PFSK-1 (cell line): ENCODE measurements around the gene PREX1.

Experiments used
- FOXP2 ChIP-seq: optimal IDR thresholded peaks from 2 replicates; pipeline ENCODE3; 2011; ENCODE audit warnings: borderline replicate concordance, control low read depth, inconsistent platforms; ENCODE audit not compliant: insufficient read depth; ENCODE audit errors: extremely low read length, extremely low read depth
- POLR2AphosphoS5 ChIP-seq: IDR thresholded peaks from 2 replicates; pipeline ENCODE4 v1.6.1; 2012; ENCODE audit warnings: low read depth, mild to moderate bottlenecking, control low read depth, low read length, moderate library complexity
- SIN3A ChIP-seq: IDR thresholded peaks from 2 replicates; pipeline ENCODE4 v1.6.1; 2012; ENCODE audit warnings: mild to moderate bottlenecking, low read length, moderate library complexity, borderline replicate concordance; ENCODE audit not compliant: insufficient read depth
- TAF1 ChIP-seq: IDR thresholded peaks from 2 replicates; pipeline ENCODE4 v1.6.1; 2012; ENCODE audit warnings: low read length, control low read depth, borderline replicate concordance; ENCODE audit not compliant: insufficient read depth
- TF ChIP-seq, protein P1 (sequence below), 2 experiments: IDR thresholded peaks; 2 replicates each; pipeline versions ENCODE4 v1.6.1 to v1.8.0; 2011 to 2012; ENCODE audit warnings: low read depth in 2 of 2, low read length in 2 of 2, control low read depth in 1 of 2, inconsistent platforms in 1 of 2, mild to moderate bottlenecking in 1 of 2, moderate library complexity in 1 of 2; ENCODE audit not compliant: insufficient read depth in 1 of 2

PREX1 gene

DNA sequence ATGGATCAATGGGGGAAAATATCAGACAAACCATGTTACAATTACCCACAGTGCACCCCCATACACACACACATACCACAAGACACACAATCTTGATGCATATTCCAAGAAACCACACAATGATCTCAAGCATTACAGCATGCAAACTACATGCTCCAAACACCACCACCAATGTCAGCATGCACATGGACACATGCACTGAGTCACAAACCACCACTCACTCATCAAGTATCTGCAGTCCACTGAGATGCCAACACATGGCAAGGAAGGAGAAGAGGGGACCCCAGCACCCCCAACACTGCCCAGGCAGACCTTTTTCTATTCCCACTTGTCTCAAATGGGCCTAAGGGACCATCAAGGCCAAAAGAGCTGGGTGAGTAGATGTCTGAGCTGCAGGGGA, 91.6 kb downstream of the PREX1 start:
- no peak for TF ChIP-seq FOXP2

DNA sequence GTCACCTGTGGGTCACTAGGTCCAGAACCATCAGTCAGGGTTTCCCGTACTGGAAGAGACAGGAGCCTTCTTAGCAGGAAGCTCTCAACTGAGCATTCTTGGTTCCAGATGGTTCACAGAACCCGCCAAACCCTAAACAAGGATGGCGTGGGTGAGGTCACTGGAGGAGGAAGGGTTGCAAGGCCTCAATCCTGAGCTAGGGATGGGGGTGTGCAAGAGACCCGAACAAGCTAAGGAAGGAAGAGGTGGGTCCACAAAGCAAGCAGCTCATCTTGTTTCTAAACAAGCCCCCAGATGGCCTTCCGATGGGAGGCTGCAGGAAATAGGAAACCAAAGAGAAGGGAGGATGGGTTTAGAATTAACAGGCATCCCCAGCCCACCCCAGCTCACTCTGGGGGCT, 92.7 kb downstream of the PREX1 start:
- TF ChIP-seq, protein P1, sequence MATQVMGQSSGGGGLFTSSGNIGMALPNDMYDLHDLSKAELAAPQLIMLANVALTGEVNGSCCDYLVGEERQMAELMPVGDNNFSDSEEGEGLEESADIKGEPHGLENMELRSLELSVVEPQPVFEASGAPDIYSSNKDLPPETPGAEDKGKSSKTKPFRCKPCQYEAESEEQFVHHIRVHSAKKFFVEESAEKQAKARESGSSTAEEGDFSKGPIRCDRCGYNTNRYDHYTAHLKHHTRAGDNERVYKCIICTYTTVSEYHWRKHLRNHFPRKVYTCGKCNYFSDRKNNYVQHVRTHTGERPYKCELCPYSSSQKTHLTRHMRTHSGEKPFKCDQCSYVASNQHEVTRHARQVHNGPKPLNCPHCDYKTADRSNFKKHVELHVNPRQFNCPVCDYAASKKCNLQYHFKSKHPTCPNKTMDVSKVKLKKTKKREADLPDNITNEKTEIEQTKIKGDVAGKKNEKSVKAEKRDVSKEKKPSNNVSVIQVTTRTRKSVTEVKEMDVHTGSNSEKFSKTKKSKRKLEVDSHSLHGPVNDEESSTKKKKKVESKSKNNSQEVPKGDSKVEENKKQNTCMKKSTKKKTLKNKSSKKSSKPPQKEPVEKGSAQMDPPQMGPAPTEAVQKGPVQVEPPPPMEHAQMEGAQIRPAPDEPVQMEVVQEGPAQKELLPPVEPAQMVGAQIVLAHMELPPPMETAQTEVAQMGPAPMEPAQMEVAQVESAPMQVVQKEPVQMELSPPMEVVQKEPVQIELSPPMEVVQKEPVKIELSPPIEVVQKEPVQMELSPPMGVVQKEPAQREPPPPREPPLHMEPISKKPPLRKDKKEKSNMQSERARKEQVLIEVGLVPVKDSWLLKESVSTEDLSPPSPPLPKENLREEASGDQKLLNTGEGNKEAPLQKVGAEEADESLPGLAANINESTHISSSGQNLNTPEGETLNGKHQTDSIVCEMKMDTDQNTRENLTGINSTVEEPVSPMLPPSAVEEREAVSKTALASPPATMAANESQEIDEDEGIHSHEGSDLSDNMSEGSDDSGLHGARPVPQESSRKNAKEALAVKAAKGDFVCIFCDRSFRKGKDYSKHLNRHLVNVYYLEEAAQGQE (IDR thresholded peaks at IDR 0.05; ENCODE audit: insufficient read depth in 1 of 2, low read depth in 2 of 2, low read length in 2 of 2), result no peak
- no peak for TF ChIP-seq POLR2AphosphoS5
- TF ChIP-seq SIN3A, result no peak
- no peak for TF ChIP-seq TAF1
- no peak for TF ChIP-seq FOXP2

DNA sequence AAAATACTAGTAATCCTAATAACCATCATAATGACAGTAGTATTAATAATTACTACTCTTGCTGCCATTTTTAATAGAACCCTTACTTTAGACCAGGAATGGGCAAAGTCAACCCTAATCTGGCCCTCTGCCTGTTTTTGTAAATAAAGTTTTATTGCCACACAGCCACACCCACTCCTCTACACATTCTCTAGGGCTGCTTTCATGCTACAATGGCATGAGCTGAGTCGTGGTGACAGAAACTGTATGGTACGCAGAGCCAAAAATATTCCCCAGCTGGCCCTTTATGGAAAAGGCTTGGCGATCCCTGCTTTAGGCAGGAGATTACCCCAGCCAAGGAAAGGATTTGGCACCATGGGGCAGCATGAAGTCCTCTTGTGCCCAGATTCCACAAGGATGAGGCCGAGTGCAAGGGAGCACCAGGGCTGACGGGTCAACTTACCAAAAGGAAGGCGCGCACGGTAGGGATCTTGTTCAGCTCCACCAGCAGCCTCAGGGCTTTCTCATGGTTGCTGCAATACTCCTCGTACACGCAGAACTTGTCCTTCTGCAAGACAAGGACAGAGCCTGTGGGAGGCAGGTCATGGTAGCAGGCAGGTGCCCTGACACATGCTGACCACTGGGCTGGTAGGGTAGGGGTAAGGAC, 93.6 kb downstream of the PREX1 start:
- TF ChIP-seq POLR2AphosphoS5, result no peak
- TF ChIP-seq FOXP2, result no peak
- no peak for TF ChIP-seq SIN3A
- TF ChIP-seq, protein P1 (IDR thresholded peaks at IDR 0.05; ENCODE audit: insufficient read depth in 1 of 2, low read depth in 2 of 2, low read length in 2 of 2), result no peak
- TF ChIP-seq TAF1, result no peak

DNA sequence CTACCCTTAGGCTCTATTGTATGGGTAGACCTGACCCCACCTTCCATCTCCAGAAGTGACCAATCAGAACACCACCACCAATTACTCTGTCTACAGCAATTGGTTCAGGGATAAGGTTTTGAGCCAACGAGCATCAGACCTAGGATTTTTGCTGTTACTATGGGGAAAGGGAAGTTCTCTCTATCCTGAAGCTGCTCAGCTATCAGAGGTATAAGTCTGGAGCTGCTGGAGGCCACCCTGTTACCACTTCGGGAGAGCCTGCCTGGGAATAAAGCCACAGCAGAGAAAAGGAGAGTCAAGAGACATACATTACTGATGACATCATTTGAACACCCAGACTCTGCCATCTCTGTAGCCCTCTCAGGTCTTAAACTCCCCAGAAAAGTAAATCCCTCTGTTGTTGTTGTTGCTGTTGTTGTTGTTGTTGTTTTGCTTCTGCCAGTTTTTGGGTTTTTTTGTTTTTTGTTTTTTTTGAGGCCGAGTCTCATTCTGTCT, 94.5 kb downstream of the PREX1 start:
- no peak for TF ChIP-seq SIN3A
- TF ChIP-seq FOXP2, result no peak
- TF ChIP-seq POLR2AphosphoS5, result no peak
- no peak for TF ChIP-seq TAF1
- TF ChIP-seq, protein P1 (IDR thresholded peaks at IDR 0.05; ENCODE audit: insufficient read depth in 1 of 2, low read depth in 2 of 2, low read length in 2 of 2), result no peak

DNA sequence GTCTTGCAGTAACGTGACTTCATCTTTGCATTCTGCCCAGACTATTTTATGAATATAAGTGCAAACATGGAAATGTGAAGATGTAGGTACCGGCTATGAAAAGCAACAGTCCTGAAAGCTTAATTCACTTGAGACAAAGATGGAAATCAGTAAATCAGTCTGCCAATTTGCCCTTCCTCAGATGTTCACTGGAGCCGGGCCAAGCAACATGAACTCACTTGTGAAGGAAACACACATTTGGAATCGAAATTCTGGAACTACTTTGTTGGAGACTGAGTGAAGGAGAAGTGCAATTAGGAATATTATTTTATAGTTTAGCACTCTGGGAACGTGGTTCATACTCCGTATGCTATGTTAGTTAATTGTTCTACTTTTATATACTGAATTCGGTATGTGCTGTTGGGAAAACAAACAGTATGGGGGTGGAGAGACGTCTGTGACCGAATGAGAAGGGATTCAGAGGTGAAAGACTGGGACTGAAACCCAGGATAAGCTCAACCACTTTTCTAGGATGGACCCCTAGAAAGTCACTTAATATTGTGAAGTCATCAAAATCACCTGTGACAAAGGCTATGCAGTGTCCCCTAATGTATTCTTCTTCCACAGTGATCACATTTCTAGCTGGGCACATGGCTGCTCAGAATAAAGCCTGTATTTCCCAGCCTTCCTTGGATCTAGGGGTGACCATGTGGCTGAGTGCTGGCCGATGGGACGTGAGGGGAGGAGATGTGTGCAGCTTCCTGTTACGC, 95.5 kb downstream of the PREX1 start:
- TF ChIP-seq TAF1, result no peak
- no peak for TF ChIP-seq SIN3A
- TF ChIP-seq FOXP2, result no peak
- TF ChIP-seq POLR2AphosphoS5, result no peak
- TF ChIP-seq, protein P1 (IDR thresholded peaks at IDR 0.05; ENCODE audit: insufficient read depth in 1 of 2, low read depth in 2 of 2, low read length in 2 of 2), result no peak
